NCI-H69 (cell line): Measurements from ENCODE around the gene LRBA.
"Not testable (repeated sequence)": the region's sequence is repeated elsewhere in the genome, so short reads cannot be mapped to it uniquely, and the experiment has no call there.

ENCODE experiments used
- DNase-seq: peaks from one replicate; lab custom pipeline; 2025; lab: John Stamatoyannopoulos, UW

Gene LRBA

DNA sequence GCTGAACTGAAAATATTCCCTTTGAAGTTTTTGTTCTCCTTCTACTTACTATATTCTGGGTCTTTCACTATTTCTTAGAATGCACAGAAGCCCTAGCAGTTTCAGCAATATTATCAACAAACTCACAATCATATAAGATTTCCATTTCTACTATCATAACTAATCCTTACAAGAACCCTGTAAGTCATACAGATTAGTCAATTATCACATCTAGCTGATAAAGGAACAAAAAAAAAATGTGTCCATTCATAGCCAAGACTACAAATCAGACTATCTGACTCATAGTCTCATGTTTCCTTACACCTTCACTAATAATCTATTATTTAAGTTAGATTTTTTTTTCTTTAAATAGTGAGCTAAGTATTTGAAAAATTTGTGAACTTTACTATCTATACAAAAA lies 72.5 kb downstream of the LRBA start:
- no peak for DNase-seq

DNA sequence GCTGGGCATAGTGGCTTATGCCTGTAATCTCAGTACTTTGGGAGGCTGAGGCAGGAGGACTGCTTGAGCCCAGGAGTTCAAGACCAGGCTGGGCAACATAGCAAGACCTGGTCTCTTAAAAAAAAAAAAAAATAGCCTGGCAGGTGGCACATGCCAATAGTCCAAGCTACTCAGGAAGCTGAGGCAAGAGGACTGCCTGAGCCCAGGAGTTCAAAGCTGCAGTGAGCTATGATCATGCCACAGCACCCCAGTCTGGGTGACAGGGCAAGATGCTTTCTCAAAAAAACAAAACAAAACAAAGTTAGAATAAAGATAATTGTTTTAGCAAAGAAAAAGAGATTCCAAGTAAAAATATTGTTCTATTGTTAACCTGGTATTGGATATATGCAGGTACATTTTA lies 75.0 kb downstream of the LRBA start:
- no peak for DNase-seq

DNA sequence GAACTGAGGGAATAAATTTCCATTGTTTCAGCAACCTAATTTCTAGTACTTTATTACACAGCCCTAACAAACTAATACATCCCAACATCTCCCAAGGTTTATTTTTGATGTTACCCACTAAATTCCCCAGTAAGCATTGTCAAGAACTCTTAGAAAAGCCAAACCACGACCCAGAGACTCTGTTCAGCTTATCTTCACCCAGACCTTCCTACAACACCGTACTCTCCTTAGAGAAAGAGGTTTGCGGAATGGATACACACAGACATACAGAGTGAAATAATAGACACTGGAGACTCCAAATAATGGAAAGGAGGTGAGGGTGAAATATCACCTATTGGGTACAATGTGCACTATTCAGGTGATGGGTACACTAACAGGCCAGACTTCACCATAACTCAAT lies 75.6 kb downstream of the LRBA start:
- DNase-seq: no peak

DNA sequence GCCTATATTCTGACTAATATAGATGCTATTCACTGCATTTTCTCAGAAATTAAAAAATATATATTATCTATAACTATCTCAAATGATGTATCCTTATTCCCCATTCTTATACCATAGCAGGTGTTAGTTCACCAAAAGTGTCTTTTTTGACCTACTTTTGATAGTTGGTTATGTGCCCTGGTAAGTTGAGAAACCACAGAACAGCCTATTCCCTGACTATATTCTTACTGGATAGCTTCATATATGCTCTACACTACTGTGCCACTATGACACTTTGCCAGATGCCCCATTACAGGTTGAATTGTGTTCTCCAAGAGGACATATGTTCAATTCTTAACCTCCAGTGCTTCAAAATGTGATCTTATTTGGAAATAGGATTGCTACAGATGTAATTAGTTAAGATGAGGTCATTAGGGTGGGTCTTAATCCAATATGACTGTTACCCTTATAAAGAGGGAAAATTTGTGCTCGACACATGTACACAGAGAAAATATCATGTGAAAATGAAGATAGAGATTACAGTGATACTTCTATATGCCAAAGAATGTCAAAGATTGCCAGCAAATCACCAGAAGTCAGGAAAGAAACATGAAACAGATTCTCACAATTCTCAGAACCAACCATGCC lies 76.1 kb downstream of the LRBA start:
- DNase-seq: peak; percentile 5

DNA sequence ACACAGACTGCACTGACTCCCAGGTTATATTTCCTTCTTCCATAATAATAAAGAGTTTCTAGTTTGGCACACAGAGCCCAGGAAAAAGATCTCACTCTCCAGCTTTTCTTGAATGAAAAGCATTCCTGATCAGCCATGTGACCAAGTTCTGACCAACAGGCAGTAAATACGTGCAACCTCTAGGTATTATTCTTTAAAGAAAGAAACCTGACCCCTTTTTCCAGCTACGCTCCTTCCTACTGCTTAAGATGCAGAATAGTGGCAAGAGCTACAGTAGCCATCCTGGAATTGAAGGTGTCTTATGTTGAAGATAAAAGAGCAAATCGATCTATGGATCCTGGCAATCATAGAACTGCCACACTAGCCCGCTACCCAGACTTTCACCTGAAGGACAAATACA lies 76.7 kb downstream of the LRBA start:
- DNase-seq: no peak

DNA sequence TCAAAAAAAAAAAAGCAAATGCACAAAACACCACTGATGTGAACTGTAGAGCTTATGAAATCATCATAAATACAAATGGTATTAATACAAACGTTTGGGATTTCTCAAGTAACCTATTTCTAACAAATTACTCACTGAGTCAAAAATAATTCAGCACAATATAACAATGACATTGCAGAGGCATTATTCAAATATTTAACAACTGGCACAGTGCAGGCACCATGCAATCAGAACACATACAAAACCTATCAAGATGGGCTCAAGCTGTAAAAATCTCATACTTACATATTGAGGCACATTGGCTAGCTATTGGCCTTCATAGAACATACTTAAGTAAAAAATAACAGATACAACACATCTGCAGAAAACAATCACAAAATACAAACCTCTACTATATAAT lies 81.1 kb downstream of the LRBA start:
- no peak for DNase-seq

DNA sequence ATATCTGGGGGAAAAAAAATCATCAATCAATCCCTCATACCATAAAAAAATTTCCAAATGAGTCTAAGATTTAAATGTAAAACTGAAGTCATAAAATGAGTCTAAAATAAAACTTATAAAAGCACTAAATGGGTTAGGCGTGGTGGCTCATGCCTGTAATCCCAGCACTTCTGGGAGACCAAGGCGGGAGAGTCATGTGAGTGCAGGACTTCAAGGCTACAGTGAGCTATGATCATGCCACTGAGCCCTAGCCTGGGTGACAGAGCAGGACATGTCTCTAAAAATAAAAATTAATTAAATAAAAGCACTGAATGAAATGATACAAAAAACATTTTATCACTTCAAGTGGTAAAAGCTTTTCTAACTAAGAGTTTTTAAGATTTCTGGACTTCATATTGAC lies 83.3 kb downstream of the LRBA start:
- DNase-seq: no peak

DNA sequence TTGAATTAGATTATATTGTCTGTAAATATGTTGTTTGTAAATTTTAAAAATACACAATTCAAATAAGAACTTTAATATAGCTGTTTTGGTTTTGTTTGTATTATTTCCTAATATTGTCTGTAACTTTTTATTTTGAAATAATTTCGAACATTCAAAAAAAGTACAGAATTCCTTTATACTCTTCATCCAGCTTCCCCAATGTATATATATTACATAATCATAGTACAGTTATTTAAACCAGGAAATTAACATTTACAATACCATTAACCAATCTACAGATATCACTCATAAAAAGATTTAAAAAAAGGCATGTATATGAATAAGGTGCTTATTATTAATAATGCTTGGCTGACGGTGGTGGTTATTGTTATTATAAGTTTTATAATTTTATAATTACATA lies 84.1 kb downstream of the LRBA start:
- no peak for DNase-seq

DNA sequence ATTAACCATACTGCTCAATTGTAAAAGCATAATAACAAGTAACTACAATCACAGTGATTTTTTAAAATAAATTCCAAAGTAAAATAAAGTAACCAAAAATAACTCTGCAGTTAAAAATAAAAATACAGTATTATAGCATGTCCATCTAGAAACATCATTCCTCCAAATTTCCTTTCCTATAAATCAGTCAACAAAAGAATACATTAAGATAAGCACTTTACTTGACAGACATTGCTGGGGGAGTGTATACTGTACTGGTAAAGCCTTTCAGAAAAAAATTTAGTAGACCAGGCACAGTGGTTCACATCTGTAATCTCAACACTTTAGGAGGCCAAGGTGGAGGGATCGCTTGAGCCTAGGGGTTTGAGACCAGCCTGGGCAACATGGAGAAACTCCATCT lies 91.1 kb downstream of the LRBA start:
- no peak for DNase-seq

DNA sequence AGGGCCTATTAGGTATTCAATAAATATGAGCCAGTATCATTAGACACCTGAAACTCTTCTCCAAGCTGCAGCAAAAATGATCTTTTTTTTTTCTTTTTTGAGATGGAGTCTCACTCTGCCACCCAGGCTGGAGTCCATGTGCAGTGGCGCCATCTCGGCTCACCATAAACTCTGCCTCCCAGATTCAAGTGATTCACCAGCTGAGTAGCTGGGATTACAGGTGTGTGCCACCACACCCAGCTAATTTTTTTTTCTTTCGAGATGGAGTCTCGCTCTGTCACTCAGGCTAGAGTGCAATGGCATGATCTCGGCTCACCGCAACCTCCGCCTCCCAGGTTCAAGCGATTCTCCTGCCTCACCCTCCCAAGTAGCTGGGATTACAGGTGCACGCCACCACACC lies 93.6 kb downstream of the LRBA start:
- DNase-seq: not testable (repeated sequence)

DNA sequence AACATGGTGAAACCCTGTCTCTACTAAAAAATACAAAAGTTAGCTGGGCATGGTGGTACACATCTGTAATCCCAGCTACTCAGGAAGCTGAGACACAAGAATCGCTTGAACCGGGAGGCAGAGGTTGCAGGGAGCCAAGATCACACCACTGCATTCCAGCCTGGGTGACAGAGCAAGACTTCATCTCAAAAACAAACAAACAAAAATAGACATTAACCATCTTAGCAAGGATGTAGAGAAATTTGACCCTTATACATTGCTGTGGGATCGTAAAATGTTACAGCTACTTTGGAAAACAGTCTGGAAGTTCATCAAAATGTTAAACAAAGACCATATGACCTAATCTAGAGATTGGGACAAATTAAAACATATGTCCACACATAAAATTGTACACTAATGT lies 96.5 kb downstream of the LRBA start:
- not testable (repeated sequence) for DNase-seq

DNA sequence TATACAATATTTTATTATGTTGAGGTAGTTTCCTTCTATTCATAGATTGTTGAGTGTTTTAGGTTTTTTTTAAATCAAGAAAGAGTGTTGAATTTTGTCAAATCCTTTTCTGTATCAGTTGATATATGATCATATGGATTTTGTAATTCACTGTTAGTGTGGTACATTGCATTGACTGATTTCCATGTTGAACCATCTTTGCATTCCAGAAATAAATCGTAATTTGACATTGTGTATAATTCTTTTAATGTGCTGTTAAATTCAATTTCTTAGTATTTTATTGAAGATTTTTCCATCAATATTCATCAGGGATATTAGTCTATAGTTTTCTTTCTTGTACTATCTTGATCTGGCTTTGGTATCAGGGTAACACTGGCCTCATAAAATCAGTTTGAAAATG lies 103.8 kb downstream of the LRBA start:
- DNase-seq: no peak

DNA sequence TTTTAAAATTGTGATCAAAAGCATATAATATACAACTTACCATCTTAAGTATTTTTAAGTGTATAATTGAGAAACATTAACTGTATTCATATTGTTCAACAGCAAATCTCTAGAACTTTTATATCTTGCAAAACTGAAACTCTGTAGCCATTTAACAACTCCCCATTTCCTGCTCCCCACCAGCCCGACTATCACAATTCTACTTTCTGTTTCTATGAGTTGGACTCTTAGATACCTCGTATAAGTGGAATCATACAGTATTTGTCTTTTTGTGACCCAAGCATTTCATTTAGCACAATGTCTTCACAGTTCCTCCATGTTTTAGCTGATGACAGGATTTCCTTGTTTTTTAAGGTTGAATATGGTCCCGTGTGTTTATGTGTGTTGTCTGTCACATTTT lies 106.0 kb downstream of the LRBA start:
- no peak for DNase-seq

DNA sequence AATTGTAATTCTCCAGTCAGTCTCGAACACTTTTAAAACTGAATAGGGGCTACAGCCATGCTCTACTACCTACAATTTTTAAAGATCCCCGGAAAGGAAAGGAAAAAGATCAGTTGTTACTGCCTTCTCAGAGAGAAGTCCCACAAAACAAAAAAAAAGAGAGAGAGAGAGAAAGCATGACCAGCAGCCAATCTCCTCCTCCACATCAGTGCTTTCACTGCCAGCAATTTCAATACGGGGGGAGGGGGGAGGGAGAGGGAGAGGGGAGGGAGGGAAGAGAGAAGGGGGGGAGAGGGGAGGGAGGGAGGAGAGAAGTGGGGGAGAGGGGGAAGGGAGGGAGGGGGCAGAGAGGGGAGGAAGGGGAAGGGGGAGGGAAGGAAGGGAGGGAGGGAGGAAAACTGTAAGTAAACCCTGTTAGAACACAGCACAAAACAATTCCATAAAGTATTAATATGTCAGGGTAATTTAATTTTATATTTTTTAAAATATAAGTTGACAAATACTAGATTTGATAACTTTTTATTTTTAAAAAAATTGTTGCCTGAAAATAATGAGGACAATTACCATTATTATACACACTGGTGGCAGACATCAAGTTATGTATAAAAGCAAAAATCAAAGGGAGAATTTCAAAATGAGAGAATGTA lies 108.0 kb downstream of the LRBA start:
- peak; percentile 16 for DNase-seq

DNA sequence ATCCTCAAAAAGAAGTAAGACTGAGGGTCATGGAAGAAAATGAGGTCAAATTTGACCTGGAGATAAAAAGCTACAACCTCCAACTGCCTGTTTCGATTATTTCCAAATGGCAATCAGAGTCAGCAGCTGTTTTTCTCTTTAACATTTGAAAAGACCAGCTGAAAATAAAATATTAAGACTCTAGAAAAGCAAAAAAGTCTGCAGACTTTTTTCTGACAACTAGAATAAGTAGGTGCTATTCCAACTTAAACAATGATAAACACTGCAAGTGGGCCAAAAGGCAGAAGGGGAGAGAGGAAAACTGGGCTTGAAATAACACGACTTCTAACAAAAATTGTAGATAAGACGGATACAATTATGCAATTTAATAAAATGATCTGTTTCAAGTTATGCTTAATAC lies 110.4 kb downstream of the LRBA start:
- no peak for DNase-seq

DNA sequence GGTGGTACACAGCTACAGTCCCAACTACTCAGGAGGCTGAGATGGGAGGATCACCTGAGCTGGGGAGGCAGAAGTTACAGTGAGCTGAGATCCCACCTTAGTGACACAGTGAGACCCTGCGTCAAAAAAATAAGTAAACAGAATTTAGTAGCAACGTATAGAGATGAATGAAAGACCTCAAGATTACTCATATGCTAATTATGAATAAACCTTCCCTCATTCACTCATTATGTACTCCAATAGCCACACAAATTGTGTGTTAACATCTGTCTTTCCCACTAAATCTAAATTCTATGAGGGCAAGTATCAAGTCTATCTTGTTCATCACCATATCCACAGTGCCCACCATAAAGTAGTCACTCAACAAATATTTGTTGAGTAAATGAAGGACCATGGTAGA lies 111.5 kb downstream of the LRBA start:
- no peak for DNase-seq

DNA sequence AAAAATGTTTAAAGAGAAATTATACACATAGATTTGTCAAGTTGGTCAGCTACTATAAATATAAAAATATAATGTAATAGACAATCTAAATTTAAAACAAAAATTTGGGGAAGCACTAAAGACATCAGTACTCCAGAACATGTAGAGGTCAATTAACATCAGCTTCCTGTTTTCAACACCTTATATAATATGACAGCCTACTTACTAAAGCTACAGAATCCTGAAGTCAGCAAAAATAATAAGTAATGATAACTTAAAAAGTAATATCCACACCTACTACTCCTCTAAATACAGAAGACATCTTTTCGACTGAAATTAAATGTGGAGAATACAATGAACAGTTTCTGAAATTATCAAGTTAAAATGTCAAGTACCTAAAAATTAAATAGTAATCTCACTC lies 118.6 kb downstream of the LRBA start:
- no peak for DNase-seq

DNA sequence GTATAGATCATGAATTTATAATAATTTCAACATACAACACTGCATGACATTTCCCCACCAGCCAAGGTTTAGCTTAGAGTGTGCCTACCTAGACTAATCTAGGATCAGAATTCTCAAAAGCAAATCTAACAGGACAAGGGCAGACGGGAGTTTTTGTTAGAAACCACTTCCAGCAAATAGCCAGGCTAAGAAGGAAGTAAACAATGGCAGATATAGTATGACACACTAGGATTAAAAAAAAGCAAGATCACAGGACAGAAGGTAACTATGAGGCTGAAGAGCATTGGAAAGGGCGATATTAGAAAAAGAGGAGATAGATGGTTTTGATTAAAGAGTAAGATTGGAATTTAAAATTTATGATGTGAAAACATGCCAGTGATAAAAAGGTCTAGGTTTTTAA lies 124.8 kb downstream of the LRBA start:
- no peak for DNase-seq

DNA sequence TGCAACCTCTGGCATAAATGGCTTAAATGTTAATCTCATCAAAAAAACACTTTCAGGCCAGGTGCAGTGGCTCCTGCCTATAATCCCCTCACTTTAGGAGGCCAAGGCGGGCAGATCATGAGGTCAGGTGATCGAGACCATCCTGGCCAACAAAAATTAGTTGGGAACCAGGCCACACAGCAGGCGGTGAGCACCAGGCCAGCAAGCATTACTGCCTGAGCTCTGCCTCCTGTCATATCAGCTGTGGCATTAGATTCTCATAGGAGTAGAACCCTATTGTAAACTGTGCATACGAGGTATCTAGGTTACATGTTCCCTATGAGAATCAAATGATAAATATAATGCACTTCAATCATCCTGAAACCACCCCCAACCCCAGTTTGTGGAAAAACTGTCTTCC lies 125.8 kb downstream of the LRBA start:
- DNase-seq: no peak

DNA sequence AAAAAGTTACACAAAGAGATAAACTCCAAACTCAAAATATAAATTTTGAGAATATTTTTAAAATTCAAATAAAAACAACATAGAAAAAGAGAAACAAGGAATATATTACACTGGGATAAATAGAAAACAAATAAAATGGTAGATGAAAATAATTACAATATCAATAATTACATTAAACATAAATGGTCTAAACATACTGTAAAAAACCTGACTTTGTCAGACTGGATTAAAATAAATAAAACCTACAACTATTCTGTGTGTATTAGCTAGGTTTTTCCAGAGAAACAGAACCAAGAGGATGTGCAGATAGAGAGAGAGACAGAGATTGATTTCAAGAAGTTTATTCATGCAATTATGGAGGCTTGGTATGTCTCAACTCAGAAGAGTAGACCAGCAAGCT lies 126.5 kb downstream of the LRBA start:
- DNase-seq: no peak

DNA sequence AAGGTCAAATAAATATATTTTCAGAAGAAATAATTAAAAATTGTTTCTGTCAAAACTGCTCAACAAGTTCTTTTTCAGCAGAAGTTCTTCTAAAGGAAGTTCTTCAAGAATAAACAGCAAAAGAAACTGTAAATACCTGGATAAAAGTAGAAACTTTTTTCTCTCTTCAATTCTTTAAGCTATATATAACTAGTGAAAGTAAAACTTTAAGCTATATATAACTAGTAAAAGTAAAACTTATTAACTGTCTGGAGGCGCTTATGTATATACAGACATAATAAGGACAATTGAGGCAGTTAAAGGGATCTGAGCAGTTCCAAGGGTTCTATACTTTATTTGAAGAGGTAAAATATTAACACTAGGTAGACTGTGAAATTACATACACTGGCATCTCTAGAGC lies 126.9 kb downstream of the LRBA start:
- DNase-seq: no peak

DNA sequence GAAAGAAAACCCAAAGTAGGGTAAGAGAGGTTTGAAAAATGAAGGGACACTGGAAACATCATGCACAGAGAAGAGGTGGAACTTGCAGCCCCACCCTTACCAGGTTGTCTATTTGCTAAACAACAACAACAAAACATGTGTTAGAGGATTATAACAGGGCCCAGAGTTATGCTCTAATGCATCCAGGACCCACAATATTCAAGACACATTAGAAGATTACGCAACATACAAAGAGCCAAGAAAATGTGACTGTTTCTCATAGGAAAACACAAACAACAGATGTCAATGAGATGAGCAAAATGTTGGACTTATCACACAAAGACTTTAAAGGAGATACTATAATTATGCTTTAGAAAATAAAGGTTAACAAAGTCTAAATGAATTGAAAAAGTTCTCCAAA lies 128.5 kb downstream of the LRBA start:
- no peak for DNase-seq

DNA sequence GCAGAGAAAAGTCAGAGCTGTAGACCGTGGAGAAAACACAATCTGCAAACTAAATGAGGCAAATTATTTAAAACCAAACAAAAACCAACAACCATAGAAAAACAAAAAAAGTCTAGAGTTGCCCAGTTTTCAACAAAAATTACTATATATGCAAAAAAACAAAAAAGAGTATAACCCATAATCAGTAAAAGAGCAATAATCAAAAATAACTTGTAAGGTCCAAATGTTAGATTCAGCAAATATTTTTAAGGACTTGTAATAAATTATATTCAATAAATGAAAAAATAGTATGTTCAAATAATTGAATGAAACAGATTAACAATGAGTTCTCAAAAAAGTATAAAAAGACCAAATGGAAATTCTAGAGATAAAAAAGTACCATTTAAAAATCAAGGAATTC lies 130.5 kb downstream of the LRBA start:
- DNase-seq: no peak

DNA sequence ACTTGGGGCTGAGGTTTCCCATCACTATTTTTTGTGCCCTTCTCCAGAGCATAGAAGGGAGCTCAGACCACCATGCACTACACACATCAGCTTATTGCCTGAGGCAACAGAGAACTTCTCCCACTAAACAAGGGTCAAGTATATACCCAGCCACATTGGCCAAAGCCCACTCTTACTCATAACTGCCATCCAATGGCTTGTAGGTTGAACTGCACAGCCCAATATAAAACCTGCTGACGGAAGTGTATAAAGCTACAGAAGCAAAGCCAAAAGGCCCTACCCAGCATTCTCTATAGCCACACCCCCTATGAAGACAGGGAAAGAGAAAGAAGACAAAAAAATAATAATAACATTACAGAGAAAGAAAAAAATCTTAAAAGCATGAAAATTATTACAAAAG lies 139.7 kb downstream of the LRBA start:
- no peak for DNase-seq
